Trophoblast cell (in vitro differentiated cells and primary cell): ENCODE results near the gene LTA.
A peak's percentile ranks its signal among the peaks of the same experiment; 100 is the strongest.

Experiments used
- DNase-seq, 2 donors: peaks; one replicate each; pipeline ENCODE4 v3.0.0-alpha.2; 2016
- H2AFZ ChIP-seq: 2 replicates; pipeline ENCODE4 v1.6.1; 2013; ENCODE audit warnings: low read length, moderate library complexity, mild to moderate bottlenecking; ENCODE audit not compliant: insufficient read depth, poor library complexity
- H2AK5ac ChIP-seq: 2 replicates; pipeline ENCODE4 v1.6.1; 2013; ENCODE audit warnings: mild to moderate bottlenecking, low read length
- H2BK120ac ChIP-seq: 2 replicates; pipeline ENCODE4 v1.6.1; 2013; ENCODE audit warnings: low read length, mild to moderate bottlenecking, moderate library complexity; ENCODE audit not compliant: insufficient read depth, poor library complexity
- H2BK12ac ChIP-seq: 2 replicates; pipeline ENCODE4 v1.6.1; 2013; ENCODE audit warnings: mild to moderate bottlenecking, low read length, moderate library complexity
- H2BK5ac ChIP-seq: 2 replicates; pipeline ENCODE4 v1.6.1; 2013; ENCODE audit warnings: low read length, low read depth, moderate library complexity, mild to moderate bottlenecking; ENCODE audit not compliant: poor library complexity
- H3K14ac ChIP-seq: 2 replicates; pipeline ENCODE4 v1.6.1; 2013; ENCODE audit warnings: mild to moderate bottlenecking, low read length
- H3K18ac ChIP-seq: 2 replicates; pipeline ENCODE4 v1.6.1; 2013; ENCODE audit warnings: mild to moderate bottlenecking, low read length
- H3K23ac ChIP-seq: 2 replicates; pipeline ENCODE4 v1.6.1; 2013; ENCODE audit warnings: low read length
- H3K27ac ChIP-seq: 2 replicates; pipeline ENCODE4 v1.5.1; 2013; ENCODE audit warnings: low read depth, mild to moderate bottlenecking, inconsistent platforms, low read length, moderate library complexity
- H3K27me3 ChIP-seq: 2 replicates; pipeline ENCODE4 v1.6.1; 2013; ENCODE audit warnings: inconsistent platforms, mild to moderate bottlenecking, low read length, moderate library complexity; ENCODE audit not compliant: insufficient read depth
- H3K36me3 ChIP-seq, 2 experiments: 1 replicate in 1 of 2; 2 replicates in 1 of 2; pipeline ENCODE4 v1.6.1; 2013; ENCODE audit warnings: low read length in 2 of 2, mild to moderate bottlenecking in 2 of 2, moderate library complexity in 1 of 2; ENCODE audit not compliant: insufficient read depth in 2 of 2, control insufficient read depth in 1 of 2
- H3K4ac ChIP-seq: 2 replicates; pipeline ENCODE4 v1.6.1; 2013; ENCODE audit warnings: low read depth, mild to moderate bottlenecking, low read length, moderate library complexity
- H3K4me1 ChIP-seq, 2 experiments: 1 replicate in 1 of 2; 2 replicates in 1 of 2; pipeline ENCODE4 v1.6.1; 2013; ENCODE audit warnings: low read length in 2 of 2, mild to moderate bottlenecking in 2 of 2, moderate library complexity in 1 of 2; ENCODE audit not compliant: insufficient read depth in 2 of 2, control insufficient read depth in 1 of 2
- H3K4me2 ChIP-seq: 2 replicates; pipeline ENCODE4 v1.6.1; 2013; ENCODE audit warnings: inconsistent platforms, mild to moderate bottlenecking, low read length, moderate library complexity
- H3K4me3 ChIP-seq: 2 replicates; pipeline ENCODE4 v1.5.1; 2013; ENCODE audit warnings: mild to moderate bottlenecking, low read depth, low read length, inconsistent platforms
- H3K79me1 ChIP-seq: one replicate; pipeline ENCODE4 v1.6.1; 2013; ENCODE audit warnings: low read length
- H3K79me2 ChIP-seq: 2 replicates; pipeline ENCODE4 v1.6.1; 2013; ENCODE audit warnings: low read length, mild to moderate bottlenecking; ENCODE audit not compliant: control insufficient read depth, insufficient read depth, poor library complexity
- H3K9ac ChIP-seq: 2 replicates; pipeline ENCODE4 v1.6.1; 2013; ENCODE audit warnings: mild to moderate bottlenecking, low read length
- H3K9me3 ChIP-seq: 2 replicates; pipeline ENCODE4 v1.6.1; 2013; ENCODE audit warnings: low read depth, mild to moderate bottlenecking, control low read depth, inconsistent platforms, low read length; ENCODE audit not compliant: insufficient read depth
- H4K12ac ChIP-seq: 2 replicates; pipeline ENCODE4 v1.6.1; 2013; ENCODE audit warnings: low read depth, mild to moderate bottlenecking, low read length, moderate library complexity
- H4K8ac ChIP-seq: 2 replicates; pipeline ENCODE4 v1.6.1; 2013; ENCODE audit warnings: low read depth, mild to moderate bottlenecking, low read length, moderate library complexity
- H4K91ac ChIP-seq: one replicate; pipeline ENCODE4 v1.6.1; 2013; ENCODE audit warnings: low read depth, mild to moderate bottlenecking, low read length, moderate library complexity
- whole genome bisulfite sequencing: extraction: QIAGEN DNeasy Blood & Tissue Kit; methylation state at CpG from one replicate; pipeline ENCODE4 v1.1.7; 2013; ENCODE audit warnings: missing lambda C conversion rate; ENCODE audit not compliant: insufficient read length, insufficient coverage; ENCODE audit errors: extremely low coverage; 5-methylcytosine and 5-hydroxymethylcytosine counted together

LTA gene

GRCh38 chr6:31610968-31611367 is 38.9 kb downstream of the LTA start:
- H3K79me2 ChIP-seq: no peaks in the 10 kb centered on the region
- no peak overlapping the region for H3K23ac ChIP-seq
- H4K91ac ChIP-seq: no peak overlapping the region
- no peak for DNase-seq
- H2AK5ac ChIP-seq: no peak overlapping the region
- H3K14ac ChIP-seq: no peak overlapping the region
- no peak overlapping the region for H2BK12ac ChIP-seq
- H3K4me3 ChIP-seq: no peak overlapping the region
- no CpG with 5 or more reads among the region's 4 CpGs for WGBS
- no peaks in the 10 kb centered on the region for H3K36me3 ChIP-seq
- H2AFZ ChIP-seq: no peak overlapping the region
- no peak overlapping the region for H2BK120ac ChIP-seq
- no peak overlapping the region for H3K4me2 ChIP-seq
- no peak overlapping the region for H3K18ac ChIP-seq
- no peaks in the 10 kb centered on the region for H3K27me3 ChIP-seq
- H3K27ac ChIP-seq: no peak overlapping the region
- no peaks in the 10 kb centered on the region for H3K79me1 ChIP-seq
- H3K9me3 ChIP-seq: no peaks in the 10 kb centered on the region
- no peak overlapping the region for H3K4ac ChIP-seq
- H4K8ac ChIP-seq: no peak overlapping the region
- H2BK5ac ChIP-seq: no peak overlapping the region
- no peak overlapping the region for H4K12ac ChIP-seq
- H3K9ac ChIP-seq: no peak overlapping the region
- no peaks in the 10 kb centered on the region for H3K4me1 ChIP-seq

GRCh38 chr6:31614075-31614619 is 42.1 kb downstream of the LTA start:
- Histone ChIP-seq H3K9ac (no peak overlapping the region), H4K12ac (no peak overlapping the region), H3K9me3 (no peaks in the 10 kb centered on the region), H3K27ac (no peak overlapping the region), H2BK120ac (no peak overlapping the region), H3K4me1 (no peaks in the 10 kb centered on the region), H3K79me2 (no peaks in the 10 kb centered on the region), H2AK5ac (no peak overlapping the region), H3K18ac (no peak overlapping the region), H3K4me2 (no peak overlapping the region), H3K79me1 (no peaks in the 10 kb centered on the region), H2AFZ (no peak overlapping the region), H3K4me3 (peak overlapping the region; percentile 51), H3K36me3 (no peaks in the 10 kb centered on the region), H3K27me3 (no peaks in the 10 kb centered on the region), H2BK5ac (no peak overlapping the region), H4K8ac (no peak overlapping the region), H3K23ac (no peak overlapping the region), H3K4ac (no peak overlapping the region), H4K91ac (no peak overlapping the region), H3K14ac (no peak overlapping the region), H2BK12ac (no peak overlapping the region)
- DNase-seq: peak in 1 of 2 donors; percentile 20
- no CpG with 5 or more reads among the region's 8 CpGs for WGBS

GRCh38 chr6:31614684-31615578 is 42.8 kb downstream of the LTA start, which contains the start of gene AIF1:
AIF1 (plus strand) TSS chr6:31615234; CDS start chr6:31615330, 96 bp downstream.
- Histone ChIP-seq H3K79me2 (no peaks in the 10 kb centered on the region), H3K4me2 (no peak within 1 kb of the TSS), H3K4me1 (no peaks in the 10 kb centered on the region), H3K4me3 (peak within 1 kb of the TSS; percentile 51), H3K36me3 (no peaks in the 10 kb centered on the region), H2BK5ac (no peak within 1 kb of the TSS), H2BK120ac (no peak within 1 kb of the TSS), H4K91ac (no peak within 1 kb of the TSS), H3K14ac (no peak within 1 kb of the TSS), H3K9me3 (no peaks in the 10 kb centered on the region), H2AK5ac (no peak within 1 kb of the TSS), H2AFZ (no peak within 1 kb of the TSS), H3K4ac (no peak within 1 kb of the TSS), H3K18ac (no peak within 1 kb of the TSS), H3K23ac (no peak within 1 kb of the TSS), H4K12ac (no peak within 1 kb of the TSS), H3K79me1 (peaks cover under 1% of the 10 kb centered on the region), H4K8ac (no peak within 1 kb of the TSS), H3K27me3 (no peaks in the 10 kb centered on the region), H3K9ac (no peak within 1 kb of the TSS), H3K27ac (no peak within 1 kb of the TSS), H2BK12ac (no peak within 1 kb of the TSS)
- no peak for DNase-seq
- no CpG with 5 or more reads among the region's 6 CpGs for whole genome bisulfite sequencing

- WGBS: no CpG with 5 or more reads among the region's 7 CpGs
- Histone ChIP-seq H2AFZ (no peak overlapping the region), H4K12ac (no peak overlapping the region), H2AK5ac (no peak overlapping the region), H4K91ac (no peak overlapping the region), H4K8ac (no peak overlapping the region), H3K79me1 (peaks cover 3% of the 10 kb centered on the region), H3K27ac (no peak overlapping the region), H3K4ac (no peak overlapping the region), H3K4me2 (no peak overlapping the region), H3K79me2 (peaks cover 1% of the 10 kb centered on the region), H3K4me3 (no peak overlapping the region), H3K9me3 (no peaks in the 10 kb centered on the region), H3K18ac (no peak overlapping the region), H3K14ac (no peak overlapping the region), H2BK12ac (no peak overlapping the region), H3K27me3 (no peaks in the 10 kb centered on the region), H3K4me1 (no peaks in the 10 kb centered on the region), H3K23ac (no peak overlapping the region), H3K36me3 (no peaks in the 10 kb centered on the region), H3K9ac (no peak overlapping the region), H2BK120ac (no peak overlapping the region), H2BK5ac (no peak overlapping the region)
- DNase-seq: no peak
These were observed 43.7 kb downstream of the LTA start for GRCh38 chr6:31615748-31616147.
